Keratinocyte (primary cell): ENCODE data around the gene SPEF1.

Experiments used
- EZH2 ChIP-seq: IDR thresholded peaks from one replicate; pipeline ENCODE4 v1.6.1; 2012; ENCODE audit warnings: inconsistent platforms, mild to moderate bottlenecking, low read length, moderate library complexity
- TF ChIP-seq, protein P1 (sequence below), 3 experiments: IDR thresholded peaks in 1 of 3; conservative IDR thresholded peaks in 1 of 3; optimal IDR thresholded peaks in 1 of 3; 2 replicates in 2 of 3; 3 replicates in 1 of 3; pipeline versions ENCODE3 to v1.5.1; 2011; ENCODE audit warnings: low read length in 3 of 3, mild to moderate bottlenecking in 3 of 3, moderate library complexity in 2 of 3, control low read depth in 1 of 3, inconsistent platforms in 1 of 3; ENCODE audit not compliant: insufficient read depth in 2 of 3; ENCODE audit errors: extremely low read depth in 1 of 3

GRCh38 chr20:3820048-3820900 lies 39.0 kb upstream of the SPEF1 start, which contains the start of gene AP5S1:
- TF ChIP-seq, protein P1, sequence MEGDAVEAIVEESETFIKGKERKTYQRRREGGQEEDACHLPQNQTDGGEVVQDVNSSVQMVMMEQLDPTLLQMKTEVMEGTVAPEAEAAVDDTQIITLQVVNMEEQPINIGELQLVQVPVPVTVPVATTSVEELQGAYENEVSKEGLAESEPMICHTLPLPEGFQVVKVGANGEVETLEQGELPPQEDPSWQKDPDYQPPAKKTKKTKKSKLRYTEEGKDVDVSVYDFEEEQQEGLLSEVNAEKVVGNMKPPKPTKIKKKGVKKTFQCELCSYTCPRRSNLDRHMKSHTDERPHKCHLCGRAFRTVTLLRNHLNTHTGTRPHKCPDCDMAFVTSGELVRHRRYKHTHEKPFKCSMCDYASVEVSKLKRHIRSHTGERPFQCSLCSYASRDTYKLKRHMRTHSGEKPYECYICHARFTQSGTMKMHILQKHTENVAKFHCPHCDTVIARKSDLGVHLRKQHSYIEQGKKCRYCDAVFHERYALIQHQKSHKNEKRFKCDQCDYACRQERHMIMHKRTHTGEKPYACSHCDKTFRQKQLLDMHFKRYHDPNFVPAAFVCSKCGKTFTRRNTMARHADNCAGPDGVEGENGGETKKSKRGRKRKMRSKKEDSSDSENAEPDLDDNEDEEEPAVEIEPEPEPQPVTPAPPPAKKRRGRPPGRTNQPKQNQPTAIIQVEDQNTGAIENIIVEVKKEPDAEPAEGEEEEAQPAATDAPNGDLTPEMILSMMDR (optimal IDR thresholded peaks at IDR 0.05 in 1 of 3, IDR thresholded peaks at IDR 0.05 in 1 of 3, conservative IDR thresholded peaks at IDR 0.05 in 1 of 3; ENCODE audit: extremely low read depth in 1 of 3, insufficient read depth in 2 of 3, low read length in 3 of 3), result peak; percentile 78 to 85 (median 80)
- TF ChIP-seq EZH2, result no peak
